Activated CD8-positive, alpha-beta memory T cell treated with anti-CD3 and anti-CD28 coated beads, Interleukin-2, amount 10 ng/mL, durations not matched to agents 7 days and 5 days (primary cell): ENCODE results near the gene TARM1. TPM values are rescaled to one million over a fixed set of nuclear protein-coding genes. Genes with fewer than 3 reads are reported as not detected.
"Not testable (repeated sequence)": the region's sequence is repeated elsewhere in the genome, so short reads cannot be mapped to it uniquely, and the experiment has no call there.

Experiments used
- ATAC-seq: fragments of 150-1000 bp; cut with Tn5 transposase; one replicate; pipeline ENCODE4 v1.10.0; 2021; ENCODE audit warnings: moderate library complexity
- CTCF ChIA-PET: fragments of 350-600 bp; sonication (Branson Sonifier 250); formaldehyde crosslinking; loops from one replicate; lab custom pipeline; 2021; ENCODE audit warnings: antibody characterized with exemption; lab: Charles Lee
- DNase-seq: peaks from one replicate; pipeline ENCODE4 v3.0.0-alpha.2; 2020
- H3K27ac Mint-ChIP-seq: one replicate; pipeline ENCODE4 v1.8.0; 2021; ENCODE audit warnings: mild to moderate bottlenecking, mixed read lengths
- H3K27me3 Mint-ChIP-seq: one replicate; pipeline ENCODE4 v1.8.0; 2021; ENCODE audit warnings: mixed read lengths
- H3K36me3 Mint-ChIP-seq: one replicate; pipeline ENCODE4 v1.8.0; 2021; ENCODE audit warnings: mild to moderate bottlenecking, mixed read lengths
- H3K4me1 Mint-ChIP-seq: one replicate; pipeline ENCODE4 v1.8.0; 2021; ENCODE audit warnings: mixed read lengths
- H3K4me3 Mint-ChIP-seq: one replicate; pipeline ENCODE4 v1.8.0; 2021; ENCODE audit warnings: mild to moderate bottlenecking, moderate library complexity, mixed read lengths
- H3K9me3 Mint-ChIP-seq: one replicate; pipeline ENCODE4 v1.8.0; 2022; ENCODE audit warnings: low read depth, mixed read lengths
- total RNA-seq, 2 experiments: library from RNA; stranded (reverse); gene quantifications; one replicate each; pipeline ENCODE4 v1.2.3, GENCODE V29; 2021

The TARM1 gene
- total RNA-seq, 2 experiments from 2014 or later, result not detected

DNA sequence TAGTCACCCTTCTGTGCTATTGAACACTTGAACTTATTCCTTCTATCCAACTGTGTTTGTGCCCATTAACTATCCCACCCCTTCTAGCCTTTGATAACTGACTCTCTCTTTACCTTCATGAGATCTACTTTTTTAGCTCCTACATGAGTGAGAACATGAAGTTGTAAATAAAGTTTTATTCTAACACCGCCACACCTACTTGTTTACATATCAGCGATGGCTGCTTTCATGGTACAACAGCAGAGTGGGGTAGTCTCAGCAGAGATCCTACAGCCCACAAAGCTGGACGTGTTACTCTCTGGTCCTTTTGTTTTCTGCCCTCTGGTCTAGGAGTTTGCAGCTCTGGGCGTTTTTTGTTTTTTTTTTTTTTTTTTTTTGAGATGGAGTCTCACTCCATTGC lies 41.2 kb downstream of the TARM1 start:
- CTCF ChIA-PET, result interaction anchor here (1.6 to 1.8 kb wide), 2 partner anchors 9 to 247 kb away, joined by 4 to 6 read pairs; no protein-coding TSS in a partner anchor
- no peak for ATAC-seq
- DNase-seq, result no peak
- no peaks in the 10 kb centered on the region for H3K4me1 Mint-ChIP-seq
- H3K4me3 Mint-ChIP-seq, result no peak overlapping the region
- H3K9me3 Mint-ChIP-seq, result no peaks in the 10 kb centered on the region
- H3K27me3 Mint-ChIP-seq, result no peaks in the 10 kb centered on the region
- no peak overlapping the region for H3K27ac Mint-ChIP-seq
- no peaks in the 10 kb centered on the region for H3K36me3 Mint-ChIP-seq

DNA sequence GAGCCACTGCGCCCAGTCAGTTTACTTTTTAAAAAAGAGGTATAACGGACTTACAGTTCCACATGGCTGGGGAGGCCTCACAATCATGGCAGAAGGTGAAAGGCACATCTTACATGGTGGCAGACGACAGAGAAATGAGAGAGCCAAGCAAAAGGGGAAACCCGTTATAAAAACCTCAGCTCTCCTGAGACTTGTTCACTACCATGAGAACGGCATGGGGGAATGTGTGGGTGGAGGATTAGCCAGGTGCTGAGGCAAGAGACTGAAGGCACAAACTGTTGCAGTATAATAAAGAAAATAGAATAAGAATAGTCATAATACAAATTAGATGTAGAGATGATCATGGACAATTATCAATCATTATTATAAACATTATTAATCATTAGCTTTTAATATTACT lies 44.6 kb downstream of the TARM1 start:
- H3K27ac Mint-ChIP-seq, H3K36me3 Mint-ChIP-seq, H3K4me1 Mint-ChIP-seq, H3K9me3 Mint-ChIP-seq, DNase-seq, ATAC-seq, H3K4me3 Mint-ChIP-seq, H3K27me3 Mint-ChIP-seq: not testable (repeated sequence)
- CTCF ChIA-PET, result interaction anchor here (1.2 to 4.9 kb wide), 2 partner anchors 13 to 243 kb away, joined by 3 to 23 read pairs; no protein-coding TSS in a partner anchor

DNA sequence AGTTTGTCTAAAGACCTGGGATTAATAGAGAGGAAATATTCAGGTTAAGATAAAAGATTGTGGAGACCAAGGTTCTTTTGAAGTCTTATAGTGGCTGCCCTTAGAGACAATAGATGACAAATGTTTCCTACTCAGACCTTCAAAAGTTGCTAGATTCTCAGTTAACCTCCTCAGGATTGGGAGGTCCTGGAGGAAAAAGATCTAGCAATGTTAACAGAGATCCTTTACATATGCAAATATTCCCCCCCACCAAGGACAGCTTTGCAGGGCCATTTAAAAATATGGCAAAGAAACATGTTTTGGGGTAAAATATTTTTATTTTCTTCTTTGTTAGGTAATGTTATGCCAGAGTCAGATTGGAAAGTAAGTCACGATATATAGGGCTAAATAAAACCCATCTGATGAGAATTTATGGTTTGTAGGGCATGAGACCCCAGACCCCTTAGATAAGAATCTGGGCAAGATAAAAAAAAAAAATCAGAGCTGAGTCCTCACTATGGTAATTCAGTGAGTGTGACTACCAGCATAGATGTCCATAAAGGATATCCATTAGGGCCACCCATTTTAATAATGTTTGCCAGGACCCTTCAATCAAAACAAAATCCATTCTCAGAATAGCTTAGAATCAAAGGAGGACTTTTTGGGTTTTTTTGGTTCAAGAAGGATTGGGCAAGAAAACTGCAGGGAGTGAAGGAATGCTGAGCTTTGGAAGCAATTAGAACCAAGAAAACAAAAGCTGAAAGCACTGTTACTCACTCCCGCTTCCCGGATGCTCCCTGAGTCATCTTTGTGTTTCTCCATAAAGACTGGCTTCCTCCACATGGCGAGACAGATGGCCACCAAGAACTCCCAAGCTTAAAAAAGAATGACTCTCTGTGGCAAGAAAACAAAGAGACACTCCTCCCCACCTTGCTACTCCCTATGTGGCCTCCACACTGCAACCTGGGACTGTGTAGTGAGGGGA lies 45.7 kb downstream of the TARM1 start:
- no peak overlapping the region for H3K4me3 Mint-ChIP-seq
- H3K36me3 Mint-ChIP-seq, result no peaks in the 10 kb centered on the region
- H3K27me3 Mint-ChIP-seq, result peaks cover 7% of the 10 kb centered on the region
- H3K9me3 Mint-ChIP-seq, result no peaks in the 10 kb centered on the region
- no peak overlapping the region for H3K27ac Mint-ChIP-seq
- H3K4me1 Mint-ChIP-seq, result no peaks in the 10 kb centered on the region
- CTCF ChIA-PET, result interaction anchor here (1.2 to 4.9 kb wide), 2 partner anchors 12 to 242 kb away, joined by 3 to 23 read pairs; no protein-coding TSS in a partner anchor
- ATAC-seq (no peak), DNase-seq (no peak)

DNA sequence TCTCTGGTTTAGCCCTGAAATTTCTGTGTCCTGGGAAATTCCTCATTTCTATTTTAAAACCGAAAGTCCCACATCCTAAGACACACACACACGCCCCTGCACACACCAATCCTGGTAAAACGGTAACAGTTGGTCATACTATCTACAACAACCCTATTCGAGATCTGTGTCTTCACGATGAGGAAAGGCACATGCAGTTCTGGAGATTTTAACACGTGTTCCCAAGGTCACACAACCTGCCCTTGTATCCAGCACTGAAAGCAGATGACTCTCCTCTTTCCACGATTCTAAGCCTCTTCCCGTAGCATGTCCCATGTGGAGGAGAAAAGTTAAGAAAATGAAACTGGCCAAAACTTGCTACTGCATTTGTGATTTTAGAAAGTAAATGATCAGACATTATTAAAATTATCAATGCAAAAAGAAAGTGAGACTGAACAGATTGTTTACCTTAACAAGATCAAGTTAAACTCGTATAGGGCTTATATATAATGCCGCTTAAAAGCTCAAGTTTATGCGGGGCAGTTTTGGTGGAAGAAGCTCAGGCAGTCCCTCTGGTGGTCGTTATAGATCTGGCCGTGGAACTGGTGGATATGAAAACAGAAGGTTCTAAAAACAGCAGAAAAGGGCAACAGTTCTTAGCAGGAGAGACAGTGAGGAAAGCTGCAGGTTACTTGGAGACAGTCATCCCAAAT lies 50.1 kb downstream of the TARM1 start:
- ATAC-seq, result no peak
- DNase-seq, result no peak
- no peak overlapping the region for H3K4me3 Mint-ChIP-seq

DNA sequence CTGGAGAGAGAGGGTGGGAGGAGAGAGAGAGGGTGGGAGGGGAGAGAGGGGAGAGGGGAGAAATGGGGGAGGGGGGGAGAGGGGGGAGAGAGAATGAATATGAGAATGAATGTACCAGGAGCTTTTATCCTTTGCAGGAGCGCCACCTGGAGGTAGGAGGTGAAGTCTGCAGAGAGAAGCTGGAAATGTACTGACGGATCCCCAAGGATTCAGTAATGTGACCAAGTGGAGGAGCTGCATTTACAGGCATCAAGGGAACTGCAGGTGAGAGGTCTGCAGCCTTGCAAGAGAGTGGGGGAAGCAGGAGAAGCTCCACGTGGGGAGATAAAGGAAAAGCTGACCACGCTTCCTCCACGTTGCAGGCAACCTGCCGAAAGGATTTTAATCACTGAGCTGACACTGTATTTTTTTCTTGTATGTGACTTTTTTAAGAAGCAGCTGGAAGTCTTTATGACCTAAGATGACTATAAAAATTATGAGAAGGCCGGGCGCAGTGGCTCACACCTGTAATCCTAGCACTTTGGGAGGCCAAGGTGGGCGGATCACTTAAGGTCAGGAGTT lies 51.2 kb downstream of the TARM1 start:
- Mint-ChIP-seq H3K36me3 (no peaks in the 10 kb centered on the region), H3K9me3 (no peaks in the 10 kb centered on the region), H3K4me3 (no peak overlapping the region), H3K27me3 (peaks cover 10% of the 10 kb centered on the region), H3K4me1 (peaks cover 2% of the 10 kb centered on the region), H3K27ac (no peak overlapping the region)
- no peak for ATAC-seq
- DNase-seq, result peak; percentile 67
- CTCF ChIA-PET, result interaction anchor here (0.6 to 1.4 kb wide), 21 partner anchors 9 to 280 kb away, joined by 3 to 18 read pairs (median 4); no protein-coding TSS in a partner anchor

More for the DNA sequence above, 50.1 kb downstream of the TARM1 start:
- peaks cover 2% of the 10 kb centered on the region for H3K4me1 Mint-ChIP-seq
- peaks cover 8% of the 10 kb centered on the region for H3K27me3 Mint-ChIP-seq
- CTCF ChIA-PET, result interaction anchor here (1.0 to 1.4 kb wide), 5 partner anchors 8 to 238 kb away, joined by 3 to 6 read pairs (median 3); partner anchors contain the start of gene PRKCG
- H3K27ac Mint-ChIP-seq, result no peak overlapping the region
- no peaks in the 10 kb centered on the region for H3K36me3 Mint-ChIP-seq
- H3K9me3 Mint-ChIP-seq, result no peaks in the 10 kb centered on the region

DNA sequence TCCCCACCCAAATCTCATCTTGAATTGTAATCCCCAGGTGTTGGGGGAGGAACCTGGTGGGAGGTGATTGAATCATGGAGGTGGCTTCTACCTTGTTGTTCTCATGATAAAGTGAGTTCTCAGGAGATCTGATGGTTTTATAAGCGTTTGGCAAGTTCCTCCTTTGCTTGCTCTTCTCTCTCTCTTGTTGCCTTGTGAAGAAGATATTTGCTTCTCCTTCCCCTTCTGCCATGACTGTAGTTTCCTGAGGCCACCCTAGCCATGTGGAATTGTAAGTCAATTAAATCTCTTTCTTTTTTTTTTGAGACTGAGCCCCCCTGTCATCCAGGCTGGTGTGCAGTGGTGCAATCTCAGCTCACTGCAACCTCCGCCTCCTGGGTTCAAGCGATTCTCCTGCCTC lies 51.9 kb downstream of the TARM1 start:
- Mint-ChIP-seq H3K4me1 (peaks cover 2% of the 10 kb centered on the region), H3K27me3 (peaks cover 10% of the 10 kb centered on the region), H3K27ac (no peak overlapping the region), H3K4me3 (no peak overlapping the region), H3K36me3 (no peaks in the 10 kb centered on the region), H3K9me3 (no peaks in the 10 kb centered on the region)
- CTCF ChIA-PET, result interaction anchor here (0.7 to 1.4 kb wide), 13 partner anchors 13 to 256 kb away, joined by 3 to 18 read pairs (median 4); no protein-coding TSS in a partner anchor
- no peak for ATAC-seq
- no peak for DNase-seq

DNA sequence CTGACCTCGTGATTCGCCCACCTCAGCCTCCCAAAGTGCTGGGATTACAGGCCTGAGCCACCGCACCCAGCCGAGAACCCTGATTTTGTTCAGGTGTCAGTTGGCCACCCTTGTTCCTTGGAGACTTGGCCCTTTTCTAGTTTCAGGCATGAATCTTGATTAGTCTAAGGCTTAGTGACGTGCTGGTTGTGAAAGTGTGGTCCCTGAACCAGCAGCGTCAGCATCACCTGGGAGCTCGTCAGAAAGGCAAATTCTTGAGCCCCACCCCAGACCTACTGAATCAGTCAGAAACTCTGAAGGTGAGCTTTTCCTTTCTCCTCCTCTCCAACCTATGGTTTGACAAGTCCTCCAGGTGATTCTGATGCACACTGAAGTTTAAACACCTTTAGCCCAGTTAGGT lies 54.5 kb downstream of the TARM1 start:
- no peak overlapping the region for H3K4me3 Mint-ChIP-seq

DNA sequence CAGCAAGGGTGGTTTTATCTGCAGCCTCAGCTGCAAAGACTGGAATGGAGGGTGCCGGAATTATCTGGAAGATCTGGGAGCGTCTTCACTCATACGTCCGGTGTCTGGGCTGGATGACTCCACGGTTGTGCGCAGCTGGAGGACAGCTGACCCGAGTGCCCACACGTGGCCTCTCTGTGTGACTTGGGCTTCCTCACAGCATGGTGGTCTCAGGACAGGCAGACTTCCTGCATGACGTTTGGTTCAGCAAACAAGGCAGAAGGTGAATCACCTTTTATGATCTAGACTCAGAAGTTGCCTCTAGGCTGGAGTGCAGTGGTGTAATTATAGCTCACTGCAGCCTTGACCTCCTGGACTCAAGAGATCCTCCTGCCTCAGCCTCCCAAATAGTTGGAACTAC lies 56.5 kb downstream of the TARM1 start:
- H3K9me3 Mint-ChIP-seq, result no peaks in the 10 kb centered on the region
- DNase-seq (no peak), ATAC-seq (no peak)
- H3K36me3 Mint-ChIP-seq, result no peaks in the 10 kb centered on the region
- H3K27me3 Mint-ChIP-seq, result peaks cover 16% of the 10 kb centered on the region
- H3K27ac Mint-ChIP-seq, result no peak overlapping the region
- no peak overlapping the region for H3K4me3 Mint-ChIP-seq
- CTCF ChIA-PET, result interaction anchor here (0.8 to 3.8 kb wide), 20 partner anchors 8 to 249 kb away, joined by 3 to 67 read pairs (median 6); partner anchors contain the start of genes MYADM and PRKCG
- H3K4me1 Mint-ChIP-seq, result peaks cover 14% of the 10 kb centered on the region

More for the DNA sequence above, 54.5 kb downstream of the TARM1 start:
- H3K36me3 Mint-ChIP-seq, result no peaks in the 10 kb centered on the region
- no peaks in the 10 kb centered on the region for H3K9me3 Mint-ChIP-seq
- peaks cover 8% of the 10 kb centered on the region for H3K4me1 Mint-ChIP-seq
- ATAC-seq (no peak), DNase-seq (no peak)
- no peak overlapping the region for H3K27ac Mint-ChIP-seq
- H3K27me3 Mint-ChIP-seq, result peaks cover 21% of the 10 kb centered on the region
- CTCF ChIA-PET, result interaction anchor here (1.6 to 1.7 kb wide), 3 partner anchors 174 to 234 kb away, joined by 5 to 7 read pairs (median 5); no protein-coding TSS in a partner anchor

DNA sequence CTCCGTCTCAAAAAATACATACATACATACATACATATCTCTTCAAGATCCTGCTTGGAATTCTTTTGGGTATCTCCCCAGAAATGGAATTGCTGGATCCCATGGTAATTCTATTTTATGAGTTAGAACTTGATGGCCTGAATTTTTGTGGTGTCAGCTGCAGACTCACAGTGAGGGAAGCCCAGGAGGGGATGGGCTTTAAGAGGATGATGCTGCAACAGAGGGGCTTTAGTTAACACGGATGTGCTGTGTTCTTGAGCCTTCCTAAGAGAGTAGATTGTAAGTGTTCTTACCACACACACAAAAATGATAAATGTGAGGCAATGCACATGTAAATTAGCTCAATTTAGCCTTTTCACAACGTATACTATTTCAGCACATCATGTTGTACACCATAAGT lies 58.0 kb downstream of the TARM1 start:
- H3K36me3 Mint-ChIP-seq, result no peaks in the 10 kb centered on the region
- H3K4me3 Mint-ChIP-seq, result no peak overlapping the region
- no peaks in the 10 kb centered on the region for H3K9me3 Mint-ChIP-seq
- peaks cover 14% of the 10 kb centered on the region for H3K4me1 Mint-ChIP-seq
- no peak for ATAC-seq
- CTCF ChIA-PET, result interaction anchor here (0.8 to 3.8 kb wide), 28 partner anchors 8 to 828 kb away, joined by 3 to 67 read pairs (median 4); partner anchors contain the start of genes MYADM and PRKCG
- no peak overlapping the region for H3K27ac Mint-ChIP-seq
- H3K27me3 Mint-ChIP-seq, result peaks cover 18% of the 10 kb centered on the region
- DNase-seq, result no peak

DNA sequence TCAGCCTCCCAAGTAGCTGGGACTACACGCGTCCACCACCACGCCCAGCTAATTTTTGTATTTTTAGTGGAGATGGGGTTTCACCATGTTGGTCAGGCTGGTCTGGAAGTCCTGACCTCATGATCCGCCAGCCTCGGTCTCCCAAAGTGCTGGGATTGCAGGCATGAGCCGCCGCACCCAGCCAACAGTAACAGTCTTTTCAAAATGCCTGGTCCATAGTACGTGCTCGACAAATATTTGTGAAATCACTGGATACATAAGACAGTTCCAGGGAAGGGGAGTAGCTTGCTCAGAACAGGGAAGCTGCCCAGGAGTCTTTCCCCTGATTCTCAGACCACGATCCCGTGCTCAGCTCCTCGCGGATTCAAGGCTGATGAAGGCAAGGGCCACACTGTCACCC lies 59.2 kb downstream of the TARM1 start:
- ATAC-seq (no peak), DNase-seq (no peak)
- CTCF ChIA-PET, result interaction anchor here (0.6 to 2.5 kb wide), 4 partner anchors 9 to 229 kb away, joined by 3 to 11 read pairs (median 4); no protein-coding TSS in a partner anchor
- Mint-ChIP-seq H3K36me3 (no peaks in the 10 kb centered on the region), H3K4me3 (no peak overlapping the region), H3K9me3 (no peaks in the 10 kb centered on the region), H3K4me1 (peaks cover 14% of the 10 kb centered on the region), H3K27me3 (peaks cover 24% of the 10 kb centered on the region), H3K27ac (no peak overlapping the region)

DNA sequence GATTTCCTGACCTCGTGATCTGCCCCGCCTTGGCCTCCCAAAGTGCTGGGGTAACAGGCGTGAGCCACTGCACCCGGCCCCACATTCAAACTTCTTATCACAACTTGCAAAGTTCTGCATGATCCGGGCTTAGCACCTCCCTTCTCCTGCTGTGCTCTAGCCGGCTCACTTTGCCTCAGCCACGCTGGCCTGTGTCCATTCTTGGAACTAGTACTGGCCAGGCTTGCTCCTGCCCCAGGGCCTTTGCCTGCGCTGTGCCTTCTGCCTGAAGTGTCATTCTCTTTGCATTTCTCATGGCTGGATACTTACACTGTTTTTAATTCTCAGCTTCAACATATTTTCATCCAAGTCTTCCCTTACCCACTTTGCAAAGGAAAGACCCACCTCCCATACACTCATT lies 59.8 kb downstream of the TARM1 start:
- CTCF ChIA-PET, result interaction anchor here (1.1 to 1.2 kb wide), 2 partner anchors 228 kb away, joined by 3 to 4 read pairs; no protein-coding TSS in a partner anchor
- ATAC-seq, result no peak
- Mint-ChIP-seq H3K4me3 (no peak overlapping the region), H3K27ac (no peak overlapping the region), H3K9me3 (no peaks in the 10 kb centered on the region), H3K36me3 (no peaks in the 10 kb centered on the region), H3K27me3 (peaks cover 24% of the 10 kb centered on the region), H3K4me1 (peaks cover 14% of the 10 kb centered on the region)
- DNase-seq, result no peak
